Liver (tissue), 3 donors: Measurements from ENCODE around the gene UNKL.

Experiments used
- JUND ChIP-seq, 2 donors: IDR thresholded peaks; 2 replicates each; pipeline ENCODE4 v1.6.1; 2016; ENCODE audit warnings: antibody characterized with exemption in 2 of 2
- NR2F2 ChIP-seq: IDR thresholded peaks from 2 replicates; pipeline ENCODE4 v1.6.1; 2016; ENCODE audit warnings: antibody characterized with exemption
- RAD21 ChIP-seq, 2 donors: IDR thresholded peaks; 2 replicates each; pipeline ENCODE4 v1.6.1; 2016; ENCODE audit warnings: antibody characterized with exemption in 2 of 2, mild to moderate bottlenecking in 2 of 2
- SP1 ChIP-seq: IDR thresholded peaks from 2 replicates; pipeline ENCODE4 v1.6.1; 2018; ENCODE audit warnings: antibody characterized with exemption, mild to moderate bottlenecking
- YY1 ChIP-seq: IDR thresholded peaks from 2 replicates; pipeline ENCODE4 v1.6.1; 2016; ENCODE audit warnings: antibody characterized with exemption, mild to moderate bottlenecking
- TF ChIP-seq, protein P1 (sequence below): fragments of 150-350 bp; IDR thresholded peaks from 2 replicates; pipeline ENCODE4 v1.5.1; 2017; ENCODE audit warnings: improper control_type of control experiment, low read depth, low read length; ENCODE audit not compliant: missing input control
- TF ChIP-seq, protein P2 (sequence below): IDR thresholded peaks from 2 replicates; pipeline ENCODE4 v1.6.1; 2016; ENCODE audit warnings: antibody characterized with exemption
- donor health status: healthy.
- donor health status: healthy.

- TF ChIP-seq, protein P1, sequence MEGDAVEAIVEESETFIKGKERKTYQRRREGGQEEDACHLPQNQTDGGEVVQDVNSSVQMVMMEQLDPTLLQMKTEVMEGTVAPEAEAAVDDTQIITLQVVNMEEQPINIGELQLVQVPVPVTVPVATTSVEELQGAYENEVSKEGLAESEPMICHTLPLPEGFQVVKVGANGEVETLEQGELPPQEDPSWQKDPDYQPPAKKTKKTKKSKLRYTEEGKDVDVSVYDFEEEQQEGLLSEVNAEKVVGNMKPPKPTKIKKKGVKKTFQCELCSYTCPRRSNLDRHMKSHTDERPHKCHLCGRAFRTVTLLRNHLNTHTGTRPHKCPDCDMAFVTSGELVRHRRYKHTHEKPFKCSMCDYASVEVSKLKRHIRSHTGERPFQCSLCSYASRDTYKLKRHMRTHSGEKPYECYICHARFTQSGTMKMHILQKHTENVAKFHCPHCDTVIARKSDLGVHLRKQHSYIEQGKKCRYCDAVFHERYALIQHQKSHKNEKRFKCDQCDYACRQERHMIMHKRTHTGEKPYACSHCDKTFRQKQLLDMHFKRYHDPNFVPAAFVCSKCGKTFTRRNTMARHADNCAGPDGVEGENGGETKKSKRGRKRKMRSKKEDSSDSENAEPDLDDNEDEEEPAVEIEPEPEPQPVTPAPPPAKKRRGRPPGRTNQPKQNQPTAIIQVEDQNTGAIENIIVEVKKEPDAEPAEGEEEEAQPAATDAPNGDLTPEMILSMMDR, result no peak
- TF ChIP-seq NR2F2 (no peak), RAD21 (IDR thresholded peaks at IDR 0.05) (peak in 1 of 2 donors; percentile 22), SP1 (no peak), YY1 (no peak), JUND (IDR thresholded peaks at IDR 0.05) (no peak)
- TF ChIP-seq, protein P2, sequence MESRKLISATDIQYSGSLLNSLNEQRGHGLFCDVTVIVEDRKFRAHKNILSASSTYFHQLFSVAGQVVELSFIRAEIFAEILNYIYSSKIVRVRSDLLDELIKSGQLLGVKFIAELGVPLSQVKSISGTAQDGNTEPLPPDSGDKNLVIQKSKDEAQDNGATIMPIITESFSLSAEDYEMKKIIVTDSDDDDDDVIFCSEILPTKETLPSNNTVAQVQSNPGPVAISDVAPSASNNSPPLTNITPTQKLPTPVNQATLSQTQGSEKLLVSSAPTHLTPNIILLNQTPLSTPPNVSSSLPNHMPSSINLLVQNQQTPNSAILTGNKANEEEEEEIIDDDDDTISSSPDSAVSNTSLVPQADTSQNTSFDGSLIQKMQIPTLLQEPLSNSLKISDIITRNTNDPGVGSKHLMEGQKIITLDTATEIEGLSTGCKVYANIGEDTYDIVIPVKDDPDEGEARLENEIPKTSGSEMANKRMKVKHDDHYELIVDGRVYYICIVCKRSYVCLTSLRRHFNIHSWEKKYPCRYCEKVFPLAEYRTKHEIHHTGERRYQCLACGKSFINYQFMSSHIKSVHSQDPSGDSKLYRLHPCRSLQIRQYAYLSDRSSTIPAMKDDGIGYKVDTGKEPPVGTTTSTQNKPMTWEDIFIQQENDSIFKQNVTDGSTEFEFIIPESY, result no peak
Measured at GRCh38 chr16:1428511-1428910, 14.0 kb upstream of the UNKL start.
